ENCODE results near the gene LRP11.

- TF ChIP-seq CTCF (IDR thresholded peaks at IDR 0.05) (no peak), POLR2A (IDR thresholded peaks at IDR 0.05) (no peak), POLR2AphosphoS5 (IDR thresholded peaks at IDR 0.05) (no peak)
Measured at GRCh38 chr6:149855040-149855654, 9.0 kb downstream of the LRP11 start.
